ENCODE measurements around the gene TAF1D.

- TF ChIP-seq CTCF (IDR thresholded peaks at IDR 0.05): no peak
- TF ChIP-seq EZH2 (IDR thresholded peaks at IDR 0.05): no peak
Measured at GRCh38 chr11:93736129-93736528, 5.2 kb downstream of the TAF1D start.
